ENCODE data around the gene ERCC6L2.

Gene ERCC6L2

DNA sequence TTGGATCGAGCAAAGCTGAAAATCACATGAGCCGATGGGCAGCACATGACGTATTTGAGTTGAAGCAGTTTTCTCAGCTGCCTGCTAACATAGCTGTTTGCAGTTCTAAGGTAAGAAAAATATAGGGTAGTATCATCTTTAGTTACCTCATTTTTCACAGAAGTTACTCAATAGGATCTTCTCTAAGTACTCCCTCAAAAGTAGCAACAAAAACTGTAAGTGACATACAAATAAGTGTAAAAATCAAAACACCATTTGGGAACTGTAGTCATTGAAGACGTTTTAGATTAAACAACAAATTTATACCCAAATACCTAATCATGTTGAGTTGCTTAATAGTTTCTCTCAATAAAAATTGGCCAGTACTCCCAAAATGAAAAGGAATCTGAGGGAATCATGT is 102.6 kb downstream of the ERCC6L2 start:
- no peak for DNase-seq (ENCODE audit: low read depth, low spot score)
- no peak overlapping the region for H3K4me3 ChIP-seq (ENCODE audit: low read depth, low read length)
- TF ChIP-seq, protein P1, sequence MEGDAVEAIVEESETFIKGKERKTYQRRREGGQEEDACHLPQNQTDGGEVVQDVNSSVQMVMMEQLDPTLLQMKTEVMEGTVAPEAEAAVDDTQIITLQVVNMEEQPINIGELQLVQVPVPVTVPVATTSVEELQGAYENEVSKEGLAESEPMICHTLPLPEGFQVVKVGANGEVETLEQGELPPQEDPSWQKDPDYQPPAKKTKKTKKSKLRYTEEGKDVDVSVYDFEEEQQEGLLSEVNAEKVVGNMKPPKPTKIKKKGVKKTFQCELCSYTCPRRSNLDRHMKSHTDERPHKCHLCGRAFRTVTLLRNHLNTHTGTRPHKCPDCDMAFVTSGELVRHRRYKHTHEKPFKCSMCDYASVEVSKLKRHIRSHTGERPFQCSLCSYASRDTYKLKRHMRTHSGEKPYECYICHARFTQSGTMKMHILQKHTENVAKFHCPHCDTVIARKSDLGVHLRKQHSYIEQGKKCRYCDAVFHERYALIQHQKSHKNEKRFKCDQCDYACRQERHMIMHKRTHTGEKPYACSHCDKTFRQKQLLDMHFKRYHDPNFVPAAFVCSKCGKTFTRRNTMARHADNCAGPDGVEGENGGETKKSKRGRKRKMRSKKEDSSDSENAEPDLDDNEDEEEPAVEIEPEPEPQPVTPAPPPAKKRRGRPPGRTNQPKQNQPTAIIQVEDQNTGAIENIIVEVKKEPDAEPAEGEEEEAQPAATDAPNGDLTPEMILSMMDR (IDR thresholded peaks at IDR 0.05; ENCODE audit: insufficient read depth, low read length, missing control alignments): no peak
- CTCF ChIA-PET: no interaction called here
- POLR2A ChIA-PET: no interaction called here

DNA sequence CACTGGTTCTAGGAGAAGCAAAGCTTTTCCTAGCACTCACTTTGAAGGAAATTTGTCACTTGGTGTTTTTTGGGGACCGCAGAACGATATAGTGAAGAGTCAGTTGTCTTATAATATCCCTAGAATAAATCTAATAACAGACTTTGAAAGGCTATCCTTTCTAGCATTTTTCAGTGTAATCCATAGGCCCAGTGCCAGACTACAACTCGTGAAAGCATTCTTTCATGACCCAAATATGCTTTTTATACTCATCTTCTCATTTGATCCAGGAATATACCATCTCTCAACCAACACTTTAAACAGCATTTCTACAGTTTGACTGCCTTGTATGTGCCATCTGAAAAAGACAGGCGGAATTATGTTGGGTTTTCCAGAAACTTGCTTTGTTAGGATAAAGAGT is 104.0 kb downstream of the ERCC6L2 start:
- no peak for DNase-seq (ENCODE audit: low read depth, low spot score)
- TF ChIP-seq, protein P1 (IDR thresholded peaks at IDR 0.05; ENCODE audit: insufficient read depth, low read length, missing control alignments): no peak
- CTCF ChIA-PET: no interaction called here
- POLR2A ChIA-PET: no interaction called here
- H3K4me3 ChIP-seq (ENCODE audit: low read depth, low read length): no peak overlapping the region

DNA sequence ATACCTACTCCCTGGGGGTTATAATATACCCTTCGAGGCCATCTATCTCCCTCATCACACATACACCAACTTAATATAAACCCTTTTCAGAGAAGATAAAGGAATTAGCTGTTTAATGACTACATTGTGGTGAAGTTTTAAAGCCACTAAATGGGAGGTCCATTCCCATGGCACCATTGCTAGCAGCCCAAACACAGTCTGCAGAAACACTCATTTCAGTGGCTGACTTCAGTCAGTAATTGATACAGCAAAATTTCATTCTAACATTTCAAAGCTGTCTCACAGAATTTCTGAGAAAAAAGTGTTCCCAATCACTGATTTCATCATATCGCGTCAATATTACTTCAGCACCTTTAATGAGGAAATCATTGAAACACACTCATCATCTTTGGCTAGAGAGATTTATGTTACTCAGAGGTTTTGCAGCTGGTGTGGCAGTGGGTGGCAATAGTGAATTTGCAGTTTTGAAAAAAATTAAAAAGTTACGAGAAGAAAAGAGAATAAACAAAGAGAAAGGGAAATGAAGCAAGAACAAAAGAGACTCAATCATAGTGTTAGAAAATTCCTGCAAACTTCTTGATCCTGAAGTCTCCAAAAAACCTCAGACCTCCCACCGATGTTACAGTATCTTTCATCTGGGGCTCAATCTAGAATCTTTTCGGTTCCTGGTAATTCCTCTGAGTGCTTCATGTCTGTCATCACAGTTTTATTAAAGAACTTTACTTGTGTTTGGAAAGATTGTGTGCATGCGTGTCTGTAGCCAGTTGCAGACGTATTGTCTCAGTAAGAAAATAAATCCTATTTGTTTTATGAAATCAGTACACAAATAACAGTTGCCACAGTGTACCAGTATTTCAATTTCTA is 105.0 kb downstream of the ERCC6L2 start:
- no peak overlapping the region for H3K4me3 ChIP-seq (ENCODE audit: low read depth, low read length)
- DNase-seq (ENCODE audit: low read depth, low spot score): no peak
- TF ChIP-seq, protein P1 (IDR thresholded peaks at IDR 0.05; ENCODE audit: insufficient read depth, low read length, missing control alignments): no peak
- POLR2A ChIA-PET: no interaction called here
- CTCF ChIA-PET: no interaction called here

DNA sequence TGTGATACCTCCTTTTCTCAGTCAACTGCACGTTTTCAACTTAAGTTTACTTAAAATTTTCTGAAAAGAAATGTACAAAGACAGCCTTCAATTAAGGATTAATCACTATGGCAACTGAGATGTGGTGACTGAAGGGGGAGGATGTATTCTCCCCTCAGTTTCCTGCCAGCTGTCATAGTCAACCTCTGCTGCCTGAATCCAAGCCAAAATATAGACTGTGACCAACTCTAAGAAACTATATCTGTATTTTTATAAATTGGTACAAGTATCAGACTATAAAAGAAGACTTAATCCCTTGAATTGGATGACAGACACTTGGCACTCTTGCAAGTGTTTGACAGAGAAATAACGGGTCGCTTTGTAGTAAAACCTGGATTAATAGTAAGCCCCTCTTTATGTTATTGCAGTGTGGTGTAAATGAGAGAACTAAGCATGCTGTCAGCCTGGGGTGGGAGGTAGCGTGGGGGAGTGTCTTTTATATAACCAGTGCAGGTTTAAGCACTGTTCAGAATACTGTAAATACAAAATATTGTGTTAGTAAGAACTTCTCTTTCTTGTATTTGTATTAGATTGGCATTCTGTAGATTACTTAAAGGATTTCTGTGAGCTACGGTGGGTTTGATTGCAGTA is 106.4 kb downstream of the ERCC6L2 start:
- no peak for DNase-seq (ENCODE audit: low read depth, low spot score)
- ChIA-PET CTCF (no interaction called here), POLR2A (no interaction called here)
- H3K4me3 ChIP-seq (ENCODE audit: low read depth, low read length): no peak overlapping the region
- TF ChIP-seq, protein P1 (IDR thresholded peaks at IDR 0.05; ENCODE audit: insufficient read depth, low read length, missing control alignments): no peak

DNA sequence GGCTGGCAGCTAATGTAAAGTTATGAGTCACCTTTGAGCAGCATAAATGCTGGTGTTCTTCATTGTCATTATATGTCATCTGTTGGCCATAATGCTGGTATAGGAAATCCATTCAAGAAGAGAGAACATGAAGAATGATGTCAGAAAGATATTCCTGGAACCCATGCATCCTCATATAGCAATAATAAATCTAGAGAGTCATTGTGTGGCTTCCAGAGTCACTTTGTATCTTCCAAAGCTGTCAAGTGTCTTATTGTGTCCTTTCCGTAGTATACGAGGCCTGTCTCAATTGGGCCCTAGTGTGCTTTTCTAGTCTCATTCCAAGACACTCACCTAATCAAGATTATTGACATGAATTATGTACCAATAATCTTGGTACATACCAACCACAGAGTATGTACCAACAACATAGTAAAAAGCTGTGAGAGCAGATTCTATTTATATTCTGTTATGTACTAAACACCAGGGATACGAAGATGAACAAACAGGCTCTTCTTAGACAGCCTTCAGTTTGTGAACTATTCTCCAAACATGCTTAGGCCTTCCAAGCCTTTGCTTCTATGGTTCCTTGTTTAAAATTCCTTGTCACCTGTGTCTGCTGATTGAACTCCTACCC is 110.1 kb downstream of the ERCC6L2 start:
- TF ChIP-seq, protein P1 (IDR thresholded peaks at IDR 0.05; ENCODE audit: insufficient read depth, low read length, missing control alignments): no peak
- ChIA-PET POLR2A (no interaction called here), CTCF (no interaction called here)
- H3K4me3 ChIP-seq (ENCODE audit: low read depth, low read length): no peak overlapping the region
- no peak for DNase-seq (ENCODE audit: low read depth, low spot score)

DNA sequence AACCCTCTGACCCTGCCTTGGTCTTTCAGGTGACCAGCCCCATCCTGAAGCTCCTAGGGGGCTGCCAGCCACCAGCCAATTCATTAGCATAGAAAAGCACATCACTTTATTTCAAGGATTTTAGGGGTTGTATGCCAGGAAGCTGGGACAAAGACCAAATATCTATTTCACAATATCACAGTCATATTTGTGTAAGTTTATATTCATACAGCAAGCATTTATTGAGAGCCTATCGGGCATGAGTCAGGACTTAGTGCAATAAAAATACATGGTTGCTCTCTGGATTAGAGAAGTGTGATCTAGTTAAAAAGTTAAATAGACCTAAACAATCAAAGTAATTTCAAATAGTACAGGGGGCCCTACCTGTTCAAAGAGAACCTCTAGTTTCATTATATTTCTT is 113.8 kb downstream of the ERCC6L2 start:
- CTCF ChIA-PET: no interaction called here
- H3K4me3 ChIP-seq (ENCODE audit: low read depth, low read length): no peak overlapping the region
- TF ChIP-seq, protein P1 (IDR thresholded peaks at IDR 0.05; ENCODE audit: insufficient read depth, low read length, missing control alignments): no peak
- POLR2A ChIA-PET: no interaction called here
- no peak for DNase-seq (ENCODE audit: low read depth, low spot score)

Data from AG04449 (cell line).